ENCODE data around the gene KRTAP20-2.

Gene KRTAP20-2

GRCh38 chr21:30634906-30635305 lies at the start of gene KRTAP20-2:
Gene KRTAP20-2, plus strand, starts transcription at chr21:30635206. Its CDS starts 58 bp downstream, at chr21:30635264.
- no peak for ATAC-seq (replicated peaks; ENCODE audit: extremely low read depth, poor library complexity, severe bottlenecking)
- no peak within 1 kb of the TSS for H3K4me3 Mint-ChIP-seq
- no peaks in the 10 kb centered on the region for H3K36me3 Mint-ChIP-seq (ENCODE audit: insufficient read depth)

GRCh38 chr21:30590297-30590696 lies 44.7 kb upstream of the KRTAP20-2 start, which contains the start of gene KRTAP22-2:
Gene KRTAP22-2, minus strand, starts transcription at chr21:30590397.
- Mint-ChIP-seq H3K4me3 (no peak within 1 kb of the TSS), H3K4me1 (no peaks in the 10 kb centered on the region), H3K36me3 (ENCODE audit: insufficient read depth) (no peaks in the 10 kb centered on the region), H3K27me3 (no peaks in the 10 kb centered on the region), H3K9me3 (peaks cover 10% of the 10 kb centered on the region), H3K27ac (ENCODE audit: low read depth) (no peak within 1 kb of the TSS)
- no peak for DNase-seq (ENCODE audit: low spot score in 2 of 2)
- no peak for ATAC-seq (replicated peaks; ENCODE audit: extremely low read depth, poor library complexity, severe bottlenecking)

More at GRCh38 chr21:30634906-30635305, at the start of gene KRTAP20-2:
- Mint-ChIP-seq H3K27ac (ENCODE audit: low read depth) (no peak within 1 kb of the TSS), H3K9me3 (peaks cover 8% of the 10 kb centered on the region), H3K27me3 (no peaks in the 10 kb centered on the region), H3K4me1 (no peaks in the 10 kb centered on the region)
- DNase-seq (ENCODE audit: low spot score in 2 of 2) = no peak

GRCh38 chr21:30592140-30592539 lies 42.9 kb upstream of the KRTAP20-2 start, which contains the start of gene KRTAP6-3:
Gene KRTAP6-3, plus strand, starts transcription at chr21:30592440. Its CDS starts 6 bp downstream, at chr21:30592446.
- no peak for DNase-seq (ENCODE audit: low spot score in 2 of 2)
- no peak within 1 kb of the TSS for H3K4me3 Mint-ChIP-seq
- no peaks in the 10 kb centered on the region for H3K4me1 Mint-ChIP-seq
- ATAC-seq (replicated peaks; ENCODE audit: extremely low read depth, poor library complexity, severe bottlenecking) = no peak
- no peaks in the 10 kb centered on the region for H3K36me3 Mint-ChIP-seq (ENCODE audit: insufficient read depth)
- H3K27ac Mint-ChIP-seq (ENCODE audit: low read depth) = no peak within 1 kb of the TSS
- no peaks in the 10 kb centered on the region for H3K27me3 Mint-ChIP-seq
- H3K9me3 Mint-ChIP-seq = peaks cover 10% of the 10 kb centered on the region

DNA sequence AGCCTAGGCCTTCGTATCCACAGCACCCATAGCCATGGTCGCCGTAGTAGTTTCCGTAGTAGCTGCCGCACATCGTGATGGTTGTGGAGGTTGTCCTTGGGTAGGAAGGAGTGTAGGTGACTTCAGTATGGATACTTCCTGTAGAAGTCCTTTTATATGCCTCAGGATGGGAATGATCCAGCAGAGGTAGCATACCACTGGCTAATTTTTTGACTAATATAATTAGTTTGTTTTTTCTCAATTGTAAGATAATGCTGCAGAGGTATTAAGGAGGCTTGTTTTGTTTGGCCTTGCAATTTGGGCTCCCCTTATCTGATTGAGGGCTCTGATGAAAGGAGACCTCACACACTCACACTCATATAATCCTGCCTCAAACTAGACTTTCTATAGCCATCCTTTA lies 36.2 kb upstream of the KRTAP20-2 start, which contains the start of gene KRTAP6-2:
Gene KRTAP6-2 (minus strand): TSS at position 101 of the 400 bp plus-strand sequence. CDS start 28 bp downstream, at position 73.
- Mint-ChIP-seq H3K9me3 (peaks cover 18% of the 10 kb centered on the region), H3K27ac (ENCODE audit: low read depth) (no peak within 1 kb of the TSS), H3K36me3 (ENCODE audit: insufficient read depth) (no peaks in the 10 kb centered on the region), H3K4me3 (no peak within 1 kb of the TSS), H3K4me1 (no peaks in the 10 kb centered on the region), H3K27me3 (no peaks in the 10 kb centered on the region)
- no peak for ATAC-seq (replicated peaks; ENCODE audit: extremely low read depth, poor library complexity, severe bottlenecking)
- DNase-seq (ENCODE audit: low spot score in 2 of 2) = no peak

- DNase-seq (ENCODE audit: low spot score in 2 of 2) = no peak
- ATAC-seq (replicated peaks; ENCODE audit: extremely low read depth, poor library complexity, severe bottlenecking) = no peak
- peaks cover 13% of the 10 kb centered on the region for H3K9me3 Mint-ChIP-seq
Measured at GRCh38 chr21:30600787-30601186, 34.2 kb upstream of the KRTAP20-2 start, which contains the start of gene KRTAP22-1. Gene KRTAP22-1, plus strand, starts transcription at chr21:30601087.

GRCh38 chr21:30605968-30606367 lies 29.0 kb upstream of the KRTAP20-2 start:
- no peak for ATAC-seq (replicated peaks; ENCODE audit: extremely low read depth, poor library complexity, severe bottlenecking)
- peaks cover 16% of the 10 kb centered on the region for H3K9me3 Mint-ChIP-seq

More at GRCh38 chr21:30600787-30601186, 34.2 kb upstream of the KRTAP20-2 start, which contains the start of gene KRTAP22-1:
- Mint-ChIP-seq H3K27me3 (no peaks in the 10 kb centered on the region), H3K4me1 (no peaks in the 10 kb centered on the region), H3K36me3 (ENCODE audit: insufficient read depth) (no peaks in the 10 kb centered on the region), H3K27ac (ENCODE audit: low read depth) (no peak within 1 kb of the TSS), H3K4me3 (no peak within 1 kb of the TSS)

DNA sequence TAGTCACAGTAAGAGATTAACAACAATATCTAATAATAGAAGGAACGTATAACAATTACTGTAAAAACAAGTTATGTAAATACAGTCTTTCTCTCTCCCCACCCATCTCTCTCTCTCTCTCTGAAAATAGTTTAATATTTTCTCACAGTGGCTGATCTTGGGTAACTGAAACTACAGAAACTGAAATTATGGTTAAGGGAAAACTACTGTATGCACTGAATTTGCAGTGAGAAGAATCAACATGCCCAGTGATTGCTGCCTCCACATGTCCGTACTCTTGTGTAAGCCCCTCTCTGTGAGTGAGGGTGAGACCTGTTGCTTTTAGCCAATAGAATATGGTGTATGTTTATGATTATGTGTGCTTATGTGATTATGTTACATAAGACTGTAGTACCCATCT lies 22.9 kb upstream of the KRTAP20-2 start:
- Mint-ChIP-seq H3K9me3 (peaks cover 5% of the 10 kb centered on the region), H3K4me1 (no peaks in the 10 kb centered on the region), H3K36me3 (ENCODE audit: insufficient read depth) (no peaks in the 10 kb centered on the region), H3K4me3 (no peak overlapping the region), H3K27me3 (no peaks in the 10 kb centered on the region), H3K27ac (ENCODE audit: low read depth) (no peak overlapping the region)
- DNase-seq (ENCODE audit: low spot score in 2 of 2) = no peak
- ATAC-seq (replicated peaks; ENCODE audit: extremely low read depth, poor library complexity, severe bottlenecking) = no peak

More at GRCh38 chr21:30605968-30606367, 29.0 kb upstream of the KRTAP20-2 start:
- Mint-ChIP-seq H3K27me3 (no peaks in the 10 kb centered on the region), H3K36me3 (ENCODE audit: insufficient read depth) (no peaks in the 10 kb centered on the region), H3K4me1 (no peaks in the 10 kb centered on the region), H3K4me3 (no peak overlapping the region), H3K27ac (ENCODE audit: low read depth) (no peak overlapping the region)
- DNase-seq (ENCODE audit: low spot score in 2 of 2) = no peak

GRCh38 chr21:30613836-30614235 lies 21.2 kb upstream of the KRTAP20-2 start, which contains the start of gene KRTAP6-1:
Gene KRTAP6-1, minus strand, starts transcription at chr21:30613930. Its CDS starts 26 bp downstream, at chr21:30613904.
- Mint-ChIP-seq H3K27ac (ENCODE audit: low read depth) (no peak within 1 kb of the TSS), H3K27me3 (no peaks in the 10 kb centered on the region), H3K36me3 (ENCODE audit: insufficient read depth) (no peaks in the 10 kb centered on the region), H3K4me1 (no peaks in the 10 kb centered on the region), H3K4me3 (no peak within 1 kb of the TSS), H3K9me3 (peaks cover 5% of the 10 kb centered on the region)
- ATAC-seq (replicated peaks; ENCODE audit: extremely low read depth, poor library complexity, severe bottlenecking) (no peak), DNase-seq (ENCODE audit: low spot score in 2 of 2) (no peak)

DNA sequence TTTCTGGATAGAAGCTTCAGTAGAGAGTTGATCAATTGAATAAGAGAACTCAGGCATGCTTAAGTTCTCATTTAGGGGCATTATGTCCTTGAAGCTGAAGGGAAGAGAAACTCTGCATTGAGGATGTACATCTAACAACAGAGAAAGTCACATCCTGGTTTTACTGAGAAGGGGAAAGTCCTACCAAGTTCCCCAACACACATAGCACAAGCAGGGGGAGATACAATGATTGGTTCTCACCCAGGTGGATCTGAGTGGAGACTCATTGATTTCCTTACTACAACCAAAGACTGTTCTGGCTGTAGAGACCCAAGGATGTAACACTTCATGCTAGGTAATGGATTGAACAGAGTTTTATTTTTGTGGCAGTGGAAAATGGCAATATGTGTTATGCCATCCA lies 19.8 kb upstream of the KRTAP20-2 start:
- ATAC-seq (replicated peaks; ENCODE audit: extremely low read depth, poor library complexity, severe bottlenecking) = no peak
- Mint-ChIP-seq H3K4me3 (no peak overlapping the region), H3K9me3 (peaks cover 5% of the 10 kb centered on the region), H3K4me1 (no peaks in the 10 kb centered on the region), H3K36me3 (ENCODE audit: insufficient read depth) (no peaks in the 10 kb centered on the region), H3K27me3 (no peaks in the 10 kb centered on the region), H3K27ac (ENCODE audit: low read depth) (no peak overlapping the region)
- DNase-seq (ENCODE audit: low spot score in 2 of 2) = no peak

DNA sequence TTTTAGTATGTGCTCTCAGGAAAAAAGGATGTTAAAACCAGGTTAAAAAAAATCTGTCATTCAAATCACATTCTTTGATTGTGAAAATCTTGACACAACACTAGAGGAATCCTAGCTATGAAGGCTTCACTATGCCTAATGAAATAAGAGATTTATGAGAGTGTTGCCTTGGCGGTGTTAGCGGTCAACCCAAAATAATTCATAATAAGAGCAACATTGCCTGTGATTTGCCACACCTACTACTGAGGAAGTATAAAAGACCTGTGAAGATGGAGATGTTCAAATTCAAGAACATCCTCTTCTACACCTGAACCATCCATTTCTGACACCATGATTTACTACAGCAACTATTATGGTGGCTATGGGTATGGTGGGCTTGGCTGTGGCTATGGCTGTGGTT lies 18.9 kb upstream of the KRTAP20-2 start, which contains the start of gene KRTAP20-1:
Gene KRTAP20-1 (plus strand): TSS at position 301 of the 400 bp plus-strand sequence. CDS start 30 bp downstream, at position 331.
- H3K36me3 Mint-ChIP-seq (ENCODE audit: insufficient read depth) = no peaks in the 10 kb centered on the region
- no peak for DNase-seq (ENCODE audit: low spot score in 2 of 2)
- H3K27ac Mint-ChIP-seq (ENCODE audit: low read depth) = no peak within 1 kb of the TSS
- H3K4me1 Mint-ChIP-seq = no peaks in the 10 kb centered on the region
- H3K27me3 Mint-ChIP-seq = no peaks in the 10 kb centered on the region
- no peak within 1 kb of the TSS for H3K4me3 Mint-ChIP-seq
- no peaks in the 10 kb centered on the region for H3K9me3 Mint-ChIP-seq
- no peak for ATAC-seq (replicated peaks; ENCODE audit: extremely low read depth, poor library complexity, severe bottlenecking)

- DNase-seq (ENCODE audit: low spot score in 2 of 2) = no peak
- no peak for ATAC-seq (replicated peaks; ENCODE audit: extremely low read depth, poor library complexity, severe bottlenecking)
- Mint-ChIP-seq H3K27me3 (no peaks in the 10 kb centered on the region), H3K4me3 (no peak overlapping the region), H3K4me1 (no peaks in the 10 kb centered on the region), H3K27ac (ENCODE audit: low read depth) (no peak overlapping the region), H3K36me3 (ENCODE audit: insufficient read depth) (no peaks in the 10 kb centered on the region), H3K9me3 (no peaks in the 10 kb centered on the region)
Measured at GRCh38 chr21:30620080-30620479, 14.9 kb upstream of the KRTAP20-2 start.

- ATAC-seq (replicated peaks; ENCODE audit: extremely low read depth, poor library complexity, severe bottlenecking) (no peak), DNase-seq (ENCODE audit: low spot score in 2 of 2) (no peak)
- H3K27ac Mint-ChIP-seq (ENCODE audit: low read depth) = no peak within 1 kb of the TSS
- H3K4me3 Mint-ChIP-seq = no peak within 1 kb of the TSS
- no peaks in the 10 kb centered on the region for H3K9me3 Mint-ChIP-seq
- H3K4me1 Mint-ChIP-seq = no peaks in the 10 kb centered on the region
- H3K36me3 Mint-ChIP-seq (ENCODE audit: insufficient read depth) = no peaks in the 10 kb centered on the region
- H3K27me3 Mint-ChIP-seq = no peaks in the 10 kb centered on the region
Measured at GRCh38 chr21:30620522-30620921, 14.5 kb upstream of the KRTAP20-2 start, which contains the start of gene KRTAP20-4. Gene KRTAP20-4, plus strand, starts transcription at chr21:30620627.

GRCh38 chr21:30623362-30623761 lies 11.6 kb upstream of the KRTAP20-2 start:
- no peak overlapping the region for H3K27ac Mint-ChIP-seq (ENCODE audit: low read depth)
- H3K9me3 Mint-ChIP-seq = no peaks in the 10 kb centered on the region
- no peak overlapping the region for H3K4me3 Mint-ChIP-seq
- no peak for DNase-seq (ENCODE audit: low spot score in 2 of 2)
- no peaks in the 10 kb centered on the region for H3K36me3 Mint-ChIP-seq (ENCODE audit: insufficient read depth)
- ATAC-seq (replicated peaks; ENCODE audit: extremely low read depth, poor library complexity, severe bottlenecking) = no peak
- H3K4me1 Mint-ChIP-seq = no peaks in the 10 kb centered on the region
- H3K27me3 Mint-ChIP-seq = no peaks in the 10 kb centered on the region
